ENCODE results near the gene CALCOCO2.

Gene CALCOCO2, protein sequence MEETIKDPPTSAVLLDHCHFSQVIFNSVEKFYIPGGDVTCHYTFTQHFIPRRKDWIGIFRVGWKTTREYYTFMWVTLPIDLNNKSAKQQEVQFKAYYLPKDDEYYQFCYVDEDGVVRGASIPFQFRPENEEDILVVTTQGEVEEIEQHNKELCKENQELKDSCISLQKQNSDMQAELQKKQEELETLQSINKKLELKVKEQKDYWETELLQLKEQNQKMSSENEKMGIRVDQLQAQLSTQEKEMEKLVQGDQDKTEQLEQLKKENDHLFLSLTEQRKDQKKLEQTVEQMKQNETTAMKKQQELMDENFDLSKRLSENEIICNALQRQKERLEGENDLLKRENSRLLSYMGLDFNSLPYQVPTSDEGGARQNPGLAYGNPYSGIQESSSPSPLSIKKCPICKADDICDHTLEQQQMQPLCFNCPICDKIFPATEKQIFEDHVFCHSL

DNA sequence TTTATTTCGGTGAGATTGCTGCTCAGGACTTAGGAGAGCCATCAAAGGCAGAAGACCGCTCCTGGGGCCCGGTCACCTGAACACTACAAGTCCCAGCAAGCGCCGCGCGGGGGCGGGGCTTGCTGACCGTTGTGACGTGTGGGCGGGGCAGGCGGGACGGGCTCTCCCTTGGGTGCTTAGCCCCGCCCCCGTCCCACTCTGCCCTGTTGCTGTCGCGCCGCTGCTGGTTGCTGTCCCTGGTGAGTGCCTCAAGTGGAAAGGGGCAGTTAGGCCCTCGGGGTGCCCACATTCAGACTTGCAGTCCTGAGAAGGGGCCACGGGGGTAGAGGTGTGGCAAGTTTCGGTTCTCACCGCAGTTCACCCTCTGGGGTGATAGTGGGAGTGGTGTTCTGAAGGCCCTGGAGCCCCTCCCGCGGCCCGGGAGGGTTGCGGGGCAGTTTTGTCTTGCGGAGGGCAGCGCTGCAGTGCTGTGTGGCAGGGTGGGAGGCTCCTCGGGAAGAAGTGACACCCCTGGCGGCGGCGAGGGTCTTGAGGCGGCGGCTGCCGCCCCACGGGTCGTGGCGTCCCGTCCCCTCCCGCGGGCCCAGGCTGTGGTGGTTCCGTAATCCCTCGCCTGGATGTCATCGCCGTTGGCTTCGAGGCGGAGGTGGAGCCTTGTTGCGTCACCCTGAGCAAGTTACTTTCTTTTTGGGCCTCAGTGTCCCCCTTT, at the start of gene CALCOCO2:
Gene CALCOCO2 (plus strand): TSS at position 196 of the 709 bp plus-strand sequence. CDS start 10,673 bp downstream, outside the sequence.
- Mint-ChIP-seq H3K4me3 (peak within 1 kb of the TSS; percentile 96), H3K27me3 (ENCODE audit: low read depth, poor library complexity) (peaks cover 9% of the 10 kb centered on the region)

DNA sequence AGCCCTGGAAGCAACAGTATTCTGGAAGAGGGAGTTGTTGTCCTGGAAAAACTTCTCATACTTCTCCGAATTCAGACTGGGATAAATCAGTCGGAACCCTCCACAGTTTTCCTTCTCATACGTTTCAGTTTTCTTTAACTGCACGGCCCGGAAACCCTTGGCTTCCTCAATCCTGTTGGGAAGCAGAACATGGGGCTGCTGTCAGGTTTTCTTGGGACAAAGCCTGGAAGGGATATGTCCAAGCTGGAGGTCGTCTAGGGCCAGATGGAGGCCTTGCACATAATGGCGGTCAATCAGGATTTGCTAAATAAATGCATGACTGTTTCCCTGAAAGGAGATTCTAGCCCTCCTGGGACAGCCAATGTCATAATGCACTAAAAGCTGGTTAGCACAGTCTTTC, 43.0 kb upstream of the CALCOCO2 start:
- no peak for DNase-seq
- Mint-ChIP-seq H3K27ac (no peak overlapping the region), H3K4me3 (no peak overlapping the region), H3K27me3 (ENCODE audit: low read depth, poor library complexity) (peaks cover 68% of the 10 kb centered on the region), H3K4me1 (peaks cover 30% of the 10 kb centered on the region), H3K9me3 (no peaks in the 10 kb centered on the region), H3K36me3 (ENCODE audit: low read depth) (no peaks in the 10 kb centered on the region)
- no peak for TF ChIP-seq CTCF (IDR thresholded peaks at IDR 0.05)

More for the DNA sequence above, at the start of gene CALCOCO2:
- no peaks in the 10 kb centered on the region for H3K9me3 Mint-ChIP-seq
- DNase-seq, result peak; percentile 90
- TF ChIP-seq CTCF (IDR thresholded peaks at IDR 0.05), result no peak
- H3K4me1 Mint-ChIP-seq, result peaks cover 26% of the 10 kb centered on the region
- peak within 1 kb of the TSS; percentile 20 for H3K27ac Mint-ChIP-seq
- H3K36me3 Mint-ChIP-seq (ENCODE audit: low read depth), result no peaks in the 10 kb centered on the region

DNA sequence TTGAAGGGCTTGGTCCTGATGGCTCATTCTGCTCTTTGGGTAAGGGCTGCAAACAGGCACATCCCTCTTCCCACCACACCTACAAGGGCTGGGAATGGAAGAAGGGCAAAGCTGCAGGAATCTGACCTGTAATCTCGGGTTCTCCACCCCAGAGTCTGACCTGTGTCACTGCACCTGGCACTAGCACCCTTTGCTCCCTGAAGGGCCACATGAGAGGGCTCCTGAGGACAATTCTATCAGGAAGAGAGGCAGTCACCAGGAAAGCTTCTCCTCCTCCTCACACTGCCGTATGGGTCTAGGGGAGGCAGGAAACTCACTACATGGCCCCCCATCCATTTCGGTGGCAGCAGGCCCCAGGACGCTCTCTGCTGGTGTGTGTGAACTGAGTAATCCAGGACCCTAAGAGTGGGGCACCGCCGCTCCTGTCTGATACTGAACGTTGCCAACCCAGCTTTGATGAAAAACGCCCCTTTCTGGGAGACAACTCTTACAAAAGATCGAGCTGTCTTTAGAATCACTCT, 40.2 kb upstream of the CALCOCO2 start:
- no peak for TF ChIP-seq CTCF (IDR thresholded peaks at IDR 0.05)
- no peaks in the 10 kb centered on the region for H3K9me3 Mint-ChIP-seq
- peaks cover 65% of the 10 kb centered on the region for H3K27me3 Mint-ChIP-seq (ENCODE audit: low read depth, poor library complexity)
- H3K4me1 Mint-ChIP-seq, result peaks cover 53% of the 10 kb centered on the region
- H3K36me3 Mint-ChIP-seq (ENCODE audit: low read depth), result no peaks in the 10 kb centered on the region
- no peak overlapping the region for H3K27ac Mint-ChIP-seq
- peak overlapping the region; percentile 29 for H3K4me3 Mint-ChIP-seq
- DNase-seq, result no peak

GRCh38 chr17:48791128-48792032, 39.5 kb upstream of the CALCOCO2 start:
- Mint-ChIP-seq H3K4me1 (peaks cover 59% of the 10 kb centered on the region), H3K36me3 (ENCODE audit: low read depth) (no peaks in the 10 kb centered on the region), H3K9me3 (no peaks in the 10 kb centered on the region), H3K4me3 (no peak overlapping the region), H3K27ac (no peak overlapping the region), H3K27me3 (ENCODE audit: low read depth, poor library complexity) (peaks cover 60% of the 10 kb centered on the region)
- peak; percentile 73 for TF ChIP-seq CTCF (IDR thresholded peaks at IDR 0.05)
- peak; percentile 80 for DNase-seq

DNA sequence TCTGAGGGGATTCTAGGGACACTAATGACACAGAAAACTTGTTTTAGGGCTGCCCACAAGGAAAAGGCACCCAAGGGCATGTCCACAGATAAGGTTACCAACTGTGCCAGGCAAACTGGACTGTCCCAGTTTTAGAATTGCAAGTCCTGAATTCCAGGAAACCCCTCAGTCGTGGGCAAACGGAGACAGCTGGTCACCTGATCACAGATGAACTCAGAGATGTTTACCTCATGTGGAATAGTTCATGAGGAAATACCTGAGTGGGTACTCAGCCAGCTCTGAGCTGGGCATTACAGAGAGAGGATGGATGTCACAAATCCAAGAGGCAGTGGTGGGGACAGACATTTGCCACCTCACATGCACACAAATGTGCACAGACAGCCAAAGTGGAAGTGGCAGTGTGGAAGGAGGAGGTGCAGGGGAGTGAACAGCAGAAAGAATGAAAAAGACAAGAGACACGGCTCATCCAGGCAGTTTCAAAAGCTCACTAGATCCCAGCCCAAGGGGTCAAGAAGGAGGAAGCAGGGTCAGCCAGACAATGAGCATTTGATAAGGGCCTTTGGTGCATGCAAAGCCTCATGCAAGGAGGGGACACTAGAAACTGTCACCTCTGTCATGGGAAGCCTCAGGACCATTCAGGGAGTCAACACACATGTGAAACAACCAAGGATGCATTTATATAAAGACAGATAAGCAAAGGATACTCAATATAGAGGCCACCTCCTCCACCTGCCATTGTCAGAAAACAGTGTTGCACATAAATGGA, 38.6 kb upstream of the CALCOCO2 start:
- Mint-ChIP-seq H3K27me3 (ENCODE audit: low read depth, poor library complexity) (peaks cover 55% of the 10 kb centered on the region), H3K4me3 (no peak overlapping the region), H3K36me3 (ENCODE audit: low read depth) (no peaks in the 10 kb centered on the region), H3K27ac (no peak overlapping the region), H3K4me1 (peaks cover 66% of the 10 kb centered on the region), H3K9me3 (no peaks in the 10 kb centered on the region)
- no peak for DNase-seq
- no peak for TF ChIP-seq CTCF (IDR thresholded peaks at IDR 0.05)

Data from nephron progenitor cell (in vitro differentiated cells).